HCT116 (cell line): ENCODE measurements around the gene TCEA3.

ENCODE experiments used
- EZH2 ChIP-seq: fragments of 200-600 bp; sonication (generic); IDR thresholded peaks from 2 replicates; pipeline ENCODE4 v1.6.1; 2017; ENCODE audit warnings: antibody characterized with exemption, mixed run types
- EZH2phosphoT487 ChIP-seq: fragments of 200-600 bp; IDR thresholded peaks from 2 replicates; pipeline ENCODE4 v1.6.1; 2018; ENCODE audit warnings: antibody characterized with exemption, borderline replicate concordance
- POLR2A ChIP-seq: IDR thresholded peaks from 2 replicates; pipeline ENCODE4 v1.7.0; 2011; ENCODE audit warnings: borderline replicate concordance; ENCODE audit not compliant: insufficient read depth, insufficient read length; ENCODE audit errors: extremely low read depth
- POLR2AphosphoS5 ChIP-seq: IDR thresholded peaks from 2 replicates; pipeline ENCODE4 v1.6.1; 2011; ENCODE audit warnings: mild to moderate bottlenecking, low read depth, low read length, moderate library complexity
- SP1 ChIP-seq: IDR thresholded peaks from 2 replicates; pipeline ENCODE4 v1.6.1; 2012; ENCODE audit warnings: low read depth
- TF ChIP-seq, protein P1 (sequence below): IDR thresholded peaks from 2 replicates; pipeline ENCODE4 v1.6.1; 2011; ENCODE audit warnings: mild to moderate bottlenecking, low read length, moderate library complexity; ENCODE audit not compliant: insufficient replicate concordance; ENCODE audit errors: extremely low read depth
- TF ChIP-seq, protein P2 (sequence below), 3 experiments: fragments of 200-600 bp in 1 of 3; sonication (generic) in 1 of 3; IDR thresholded peaks in 2 of 3; conservative IDR thresholded peaks in 1 of 3; 2 replicates each; pipeline ENCODE4 v1.5.1; 2012 to 2017; ENCODE audit warnings: low read depth in 2 of 3, low read length in 2 of 3, antibody characterized with exemption in 1 of 3, borderline replicate concordance in 1 of 3, control low read depth in 1 of 3, mild to moderate bottlenecking in 1 of 3, mixed read lengths in 1 of 3, mixed run types in 1 of 3, moderate library complexity in 1 of 3; ENCODE audit not compliant: insufficient read depth in 1 of 3
- TF ChIP-seq, protein P3 (sequence below): IDR thresholded peaks from 2 replicates; pipeline ENCODE4 v1.6.1; 2012; ENCODE audit warnings: low read depth

DNA sequence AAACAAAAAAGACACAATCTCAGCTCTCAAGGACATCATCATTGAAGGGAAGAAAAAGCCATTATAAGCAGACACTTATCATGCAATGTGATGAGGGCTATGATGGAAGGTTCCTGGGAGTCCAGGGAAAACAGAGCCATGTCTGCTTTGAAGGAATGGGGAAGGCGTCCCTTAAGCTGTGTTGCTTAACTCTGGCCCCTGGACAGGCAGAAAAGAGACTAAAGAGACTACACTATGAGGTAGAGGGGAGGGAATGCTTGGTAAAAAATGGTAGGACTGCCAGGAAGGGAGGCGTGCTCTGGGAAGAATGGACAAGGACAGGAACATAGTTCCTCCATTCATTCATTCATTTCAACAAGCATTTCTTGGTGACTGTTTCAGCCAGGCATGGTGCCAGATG is 38.2 kb upstream of the TCEA3 start:
- TF ChIP-seq, protein P1, sequence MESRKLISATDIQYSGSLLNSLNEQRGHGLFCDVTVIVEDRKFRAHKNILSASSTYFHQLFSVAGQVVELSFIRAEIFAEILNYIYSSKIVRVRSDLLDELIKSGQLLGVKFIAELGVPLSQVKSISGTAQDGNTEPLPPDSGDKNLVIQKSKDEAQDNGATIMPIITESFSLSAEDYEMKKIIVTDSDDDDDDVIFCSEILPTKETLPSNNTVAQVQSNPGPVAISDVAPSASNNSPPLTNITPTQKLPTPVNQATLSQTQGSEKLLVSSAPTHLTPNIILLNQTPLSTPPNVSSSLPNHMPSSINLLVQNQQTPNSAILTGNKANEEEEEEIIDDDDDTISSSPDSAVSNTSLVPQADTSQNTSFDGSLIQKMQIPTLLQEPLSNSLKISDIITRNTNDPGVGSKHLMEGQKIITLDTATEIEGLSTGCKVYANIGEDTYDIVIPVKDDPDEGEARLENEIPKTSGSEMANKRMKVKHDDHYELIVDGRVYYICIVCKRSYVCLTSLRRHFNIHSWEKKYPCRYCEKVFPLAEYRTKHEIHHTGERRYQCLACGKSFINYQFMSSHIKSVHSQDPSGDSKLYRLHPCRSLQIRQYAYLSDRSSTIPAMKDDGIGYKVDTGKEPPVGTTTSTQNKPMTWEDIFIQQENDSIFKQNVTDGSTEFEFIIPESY: no peak
- TF ChIP-seq POLR2A (no peak), EZH2phosphoT487 (no peak), EZH2 (no peak), POLR2AphosphoS5 (no peak), SP1 (no peak)
- TF ChIP-seq, protein P2, sequence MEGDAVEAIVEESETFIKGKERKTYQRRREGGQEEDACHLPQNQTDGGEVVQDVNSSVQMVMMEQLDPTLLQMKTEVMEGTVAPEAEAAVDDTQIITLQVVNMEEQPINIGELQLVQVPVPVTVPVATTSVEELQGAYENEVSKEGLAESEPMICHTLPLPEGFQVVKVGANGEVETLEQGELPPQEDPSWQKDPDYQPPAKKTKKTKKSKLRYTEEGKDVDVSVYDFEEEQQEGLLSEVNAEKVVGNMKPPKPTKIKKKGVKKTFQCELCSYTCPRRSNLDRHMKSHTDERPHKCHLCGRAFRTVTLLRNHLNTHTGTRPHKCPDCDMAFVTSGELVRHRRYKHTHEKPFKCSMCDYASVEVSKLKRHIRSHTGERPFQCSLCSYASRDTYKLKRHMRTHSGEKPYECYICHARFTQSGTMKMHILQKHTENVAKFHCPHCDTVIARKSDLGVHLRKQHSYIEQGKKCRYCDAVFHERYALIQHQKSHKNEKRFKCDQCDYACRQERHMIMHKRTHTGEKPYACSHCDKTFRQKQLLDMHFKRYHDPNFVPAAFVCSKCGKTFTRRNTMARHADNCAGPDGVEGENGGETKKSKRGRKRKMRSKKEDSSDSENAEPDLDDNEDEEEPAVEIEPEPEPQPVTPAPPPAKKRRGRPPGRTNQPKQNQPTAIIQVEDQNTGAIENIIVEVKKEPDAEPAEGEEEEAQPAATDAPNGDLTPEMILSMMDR (IDR thresholded peaks at IDR 0.05 in 2 of 3, conservative IDR thresholded peaks at IDR 0.05 in 1 of 3; ENCODE audit: borderline replicate concordance in 1 of 3, insufficient read depth in 1 of 3, low read depth in 2 of 3, low read length in 2 of 3): no peak
- TF ChIP-seq, protein P3, sequence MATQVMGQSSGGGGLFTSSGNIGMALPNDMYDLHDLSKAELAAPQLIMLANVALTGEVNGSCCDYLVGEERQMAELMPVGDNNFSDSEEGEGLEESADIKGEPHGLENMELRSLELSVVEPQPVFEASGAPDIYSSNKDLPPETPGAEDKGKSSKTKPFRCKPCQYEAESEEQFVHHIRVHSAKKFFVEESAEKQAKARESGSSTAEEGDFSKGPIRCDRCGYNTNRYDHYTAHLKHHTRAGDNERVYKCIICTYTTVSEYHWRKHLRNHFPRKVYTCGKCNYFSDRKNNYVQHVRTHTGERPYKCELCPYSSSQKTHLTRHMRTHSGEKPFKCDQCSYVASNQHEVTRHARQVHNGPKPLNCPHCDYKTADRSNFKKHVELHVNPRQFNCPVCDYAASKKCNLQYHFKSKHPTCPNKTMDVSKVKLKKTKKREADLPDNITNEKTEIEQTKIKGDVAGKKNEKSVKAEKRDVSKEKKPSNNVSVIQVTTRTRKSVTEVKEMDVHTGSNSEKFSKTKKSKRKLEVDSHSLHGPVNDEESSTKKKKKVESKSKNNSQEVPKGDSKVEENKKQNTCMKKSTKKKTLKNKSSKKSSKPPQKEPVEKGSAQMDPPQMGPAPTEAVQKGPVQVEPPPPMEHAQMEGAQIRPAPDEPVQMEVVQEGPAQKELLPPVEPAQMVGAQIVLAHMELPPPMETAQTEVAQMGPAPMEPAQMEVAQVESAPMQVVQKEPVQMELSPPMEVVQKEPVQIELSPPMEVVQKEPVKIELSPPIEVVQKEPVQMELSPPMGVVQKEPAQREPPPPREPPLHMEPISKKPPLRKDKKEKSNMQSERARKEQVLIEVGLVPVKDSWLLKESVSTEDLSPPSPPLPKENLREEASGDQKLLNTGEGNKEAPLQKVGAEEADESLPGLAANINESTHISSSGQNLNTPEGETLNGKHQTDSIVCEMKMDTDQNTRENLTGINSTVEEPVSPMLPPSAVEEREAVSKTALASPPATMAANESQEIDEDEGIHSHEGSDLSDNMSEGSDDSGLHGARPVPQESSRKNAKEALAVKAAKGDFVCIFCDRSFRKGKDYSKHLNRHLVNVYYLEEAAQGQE: no peak
